ENCODE results near the gene FGF14. TPM values are rescaled to one million over a fixed set of nuclear protein-coding genes. Genes with fewer than 3 reads are reported as not detected.
"Not testable (repeated sequence)": the region's sequence is repeated elsewhere in the genome, so short reads cannot be mapped to it uniquely, and the experiment has no call there.

Gene FGF14
- total RNA-seq, 2 experiments from 2014 or later = not detected

GRCh38 chr13:102033386-102033785, 368.5 kb downstream of the FGF14 start:
- H3K27me3 Mint-ChIP-seq = no peaks in the 10 kb centered on the region
- H3K36me3 Mint-ChIP-seq = no peaks in the 10 kb centered on the region
- no peaks in the 10 kb centered on the region for H3K9me3 Mint-ChIP-seq
- H3K4me3 Mint-ChIP-seq = no peak overlapping the region
- H3K4me1 Mint-ChIP-seq = no peaks in the 10 kb centered on the region
- H3K27ac Mint-ChIP-seq = no peak overlapping the region
- no peak for DNase-seq

DNA sequence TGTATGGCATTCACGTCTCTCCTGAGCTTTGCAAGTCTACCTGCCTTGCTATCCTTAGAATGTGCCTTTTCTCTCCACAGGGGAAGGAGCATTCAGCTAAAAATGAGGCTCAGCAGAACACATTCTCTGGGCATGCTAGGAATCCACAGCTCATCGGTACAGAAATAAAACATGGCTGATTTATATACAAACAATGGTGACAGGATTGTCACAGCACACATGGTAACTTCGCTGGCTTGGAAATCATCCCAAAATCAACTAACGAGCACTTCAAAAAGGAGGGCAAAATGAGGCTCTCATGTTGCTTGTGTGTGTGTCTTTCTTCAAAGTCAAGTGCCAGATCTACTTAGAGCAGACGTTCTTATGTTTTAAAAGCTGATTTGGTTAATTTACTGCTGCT, 373.0 kb downstream of the FGF14 start:
- no peaks in the 10 kb centered on the region for H3K36me3 Mint-ChIP-seq
- H3K27me3 Mint-ChIP-seq = peaks cover 3% of the 10 kb centered on the region
- no peak for DNase-seq
- H3K9me3 Mint-ChIP-seq = no peaks in the 10 kb centered on the region
- H3K27ac Mint-ChIP-seq = no peak overlapping the region
- no peaks in the 10 kb centered on the region for H3K4me1 Mint-ChIP-seq
- H3K4me3 Mint-ChIP-seq = no peak overlapping the region

DNA sequence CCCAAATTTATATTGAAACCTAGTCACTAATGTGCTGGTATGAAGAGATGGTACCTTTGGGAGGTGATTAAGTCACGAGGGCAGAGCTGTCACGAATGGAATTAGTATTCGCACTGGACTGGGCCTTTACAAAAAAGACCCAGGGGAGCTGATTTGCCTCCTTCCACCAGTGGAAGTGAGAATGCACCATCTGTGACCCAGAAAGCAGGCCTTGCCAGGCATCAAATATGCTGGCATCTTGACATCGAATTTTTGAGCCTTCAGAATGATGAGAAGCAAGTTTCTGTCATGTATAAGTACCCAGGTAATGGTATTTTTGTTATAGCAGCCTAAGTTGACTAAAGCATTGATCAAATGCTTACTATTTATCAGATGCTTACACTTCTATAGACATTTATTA, 373.6 kb downstream of the FGF14 start:
- H3K4me3 Mint-ChIP-seq = no peak overlapping the region
- no peak overlapping the region for H3K27ac Mint-ChIP-seq
- DNase-seq = no peak
- no peaks in the 10 kb centered on the region for H3K36me3 Mint-ChIP-seq
- no peaks in the 10 kb centered on the region for H3K9me3 Mint-ChIP-seq
- H3K4me1 Mint-ChIP-seq = no peaks in the 10 kb centered on the region
- H3K27me3 Mint-ChIP-seq = peaks cover 3% of the 10 kb centered on the region

GRCh38 chr13:102021777-102022176, 380.1 kb downstream of the FGF14 start:
- Mint-ChIP-seq H3K27me3 (peaks cover 3% of the 10 kb centered on the region), H3K9me3 (peaks cover 14% of the 10 kb centered on the region), H3K4me1 (no peaks in the 10 kb centered on the region), H3K36me3 (no peaks in the 10 kb centered on the region), H3K27ac (no peak overlapping the region), H3K4me3 (no peak overlapping the region)
- DNase-seq = no peak

DNA sequence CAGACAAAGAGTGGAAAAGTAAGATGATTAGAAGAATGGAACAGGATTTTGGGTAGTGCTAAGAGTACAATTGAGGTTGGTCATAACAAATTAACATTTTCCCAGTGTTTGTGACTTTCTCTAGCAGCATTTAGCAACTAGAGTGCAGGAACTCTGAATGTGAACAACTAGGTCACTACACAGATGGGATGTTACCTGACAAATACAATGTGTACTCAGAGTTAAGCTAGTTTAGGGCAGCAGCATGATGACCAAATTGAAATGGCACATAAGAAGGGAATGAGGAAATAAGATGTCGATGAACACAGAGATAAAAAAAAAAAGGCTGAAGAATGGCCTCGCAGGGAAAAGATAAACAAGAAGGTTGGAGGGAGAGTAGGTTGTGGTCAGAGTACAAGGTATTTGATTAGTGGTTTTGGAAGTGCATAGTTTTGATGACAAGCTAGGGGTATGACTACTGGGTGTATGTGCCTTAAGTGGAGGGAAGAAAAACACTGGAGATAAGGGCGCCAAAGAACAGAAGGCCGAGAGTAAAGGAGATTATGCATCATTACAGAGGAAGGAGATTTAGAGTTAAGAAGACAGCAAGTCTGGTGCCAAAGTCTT, 381.1 kb downstream of the FGF14 start:
- Mint-ChIP-seq H3K4me1 (no peaks in the 10 kb centered on the region), H3K27ac (no peak overlapping the region), H3K4me3 (no peak overlapping the region), H3K27me3 (peaks cover under 1% of the 10 kb centered on the region), H3K9me3 (peaks cover 17% of the 10 kb centered on the region), H3K36me3 (no peaks in the 10 kb centered on the region)
- no peak for DNase-seq

DNA sequence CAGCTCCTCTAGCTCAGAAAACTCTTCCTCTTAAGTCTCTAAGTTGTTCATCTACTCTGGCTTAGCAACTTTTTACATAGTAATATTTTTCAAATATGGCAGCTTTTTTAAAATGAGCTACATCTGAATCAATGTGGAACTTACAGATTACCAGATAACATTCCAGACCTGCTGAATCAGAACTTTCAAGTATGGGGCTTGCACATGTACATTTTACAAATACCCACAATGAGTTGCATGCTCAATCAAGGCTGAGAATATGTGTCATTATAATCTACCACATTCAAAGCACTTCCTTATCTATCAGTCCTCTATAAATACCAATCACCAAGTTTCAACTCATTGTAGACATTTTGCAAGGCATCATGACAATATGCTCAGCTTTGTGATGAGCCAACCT, 383.1 kb downstream of the FGF14 start:
- no peaks in the 10 kb centered on the region for H3K27me3 Mint-ChIP-seq

DNA sequence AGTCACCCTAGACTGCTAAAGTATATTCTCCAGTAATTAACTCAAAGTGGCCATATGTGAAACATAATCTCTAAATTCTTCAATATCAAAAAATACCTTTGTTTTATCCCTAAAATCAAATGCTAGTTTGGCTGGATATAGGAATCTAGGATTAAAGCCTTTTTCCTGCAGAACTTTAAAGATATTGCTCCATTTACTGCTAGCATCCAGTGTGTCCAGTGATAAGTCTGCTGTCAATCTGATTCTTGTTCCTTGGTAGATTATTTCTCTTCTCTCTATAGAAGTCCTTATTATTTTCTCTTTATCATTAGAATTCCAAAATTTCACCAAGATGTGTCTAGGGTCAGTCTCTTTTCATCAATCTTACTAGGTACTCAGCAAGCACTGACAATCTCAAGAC, 384.6 kb downstream of the FGF14 start:
- no peak overlapping the region for H3K27ac Mint-ChIP-seq
- H3K9me3 Mint-ChIP-seq = peaks cover 18% of the 10 kb centered on the region
- no peaks in the 10 kb centered on the region for H3K36me3 Mint-ChIP-seq
- H3K4me1 Mint-ChIP-seq = no peaks in the 10 kb centered on the region
- no peak overlapping the region for H3K4me3 Mint-ChIP-seq
- no peaks in the 10 kb centered on the region for H3K27me3 Mint-ChIP-seq
- DNase-seq = no peak

More for the DNA sequence above, 383.1 kb downstream of the FGF14 start:
- Mint-ChIP-seq H3K36me3 (no peaks in the 10 kb centered on the region), H3K27ac (no peak overlapping the region), H3K9me3 (peaks cover 17% of the 10 kb centered on the region), H3K4me1 (no peaks in the 10 kb centered on the region), H3K4me3 (no peak overlapping the region)
- DNase-seq = no peak

GRCh38 chr13:102012299-102013293, 389.3 kb downstream of the FGF14 start:
- DNase-seq = no peak
- no peak overlapping the region for H3K4me3 Mint-ChIP-seq
- H3K27me3 Mint-ChIP-seq = no peaks in the 10 kb centered on the region
- H3K9me3 Mint-ChIP-seq = peaks cover 8% of the 10 kb centered on the region
- H3K36me3 Mint-ChIP-seq = no peaks in the 10 kb centered on the region
- no peaks in the 10 kb centered on the region for H3K4me1 Mint-ChIP-seq
- H3K27ac Mint-ChIP-seq = no peak overlapping the region

DNA sequence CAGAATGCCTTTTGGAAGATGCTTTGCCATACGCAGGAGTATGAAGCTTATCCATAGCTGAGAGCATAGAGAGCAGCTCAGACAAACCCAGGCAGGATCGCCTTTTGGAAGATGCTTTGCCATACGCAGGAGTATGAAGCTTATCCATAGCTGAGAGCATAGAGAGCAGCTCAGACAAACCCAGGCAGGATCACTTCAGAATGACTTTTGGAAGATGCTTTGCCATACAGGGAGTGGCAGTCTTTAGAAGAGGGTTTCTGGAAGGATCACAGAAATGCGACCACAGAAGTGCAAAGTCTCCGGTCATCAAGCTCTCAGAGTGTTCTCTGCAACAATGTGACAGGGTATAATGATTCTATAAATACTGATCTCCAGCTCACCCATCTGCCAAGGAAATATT, 390.4 kb downstream of the FGF14 start:
- DNase-seq, H3K9me3 Mint-ChIP-seq, H3K27ac Mint-ChIP-seq, H3K4me3 Mint-ChIP-seq, H3K27me3 Mint-ChIP-seq, H3K4me1 Mint-ChIP-seq, H3K36me3 Mint-ChIP-seq: not testable (repeated sequence)

DNA sequence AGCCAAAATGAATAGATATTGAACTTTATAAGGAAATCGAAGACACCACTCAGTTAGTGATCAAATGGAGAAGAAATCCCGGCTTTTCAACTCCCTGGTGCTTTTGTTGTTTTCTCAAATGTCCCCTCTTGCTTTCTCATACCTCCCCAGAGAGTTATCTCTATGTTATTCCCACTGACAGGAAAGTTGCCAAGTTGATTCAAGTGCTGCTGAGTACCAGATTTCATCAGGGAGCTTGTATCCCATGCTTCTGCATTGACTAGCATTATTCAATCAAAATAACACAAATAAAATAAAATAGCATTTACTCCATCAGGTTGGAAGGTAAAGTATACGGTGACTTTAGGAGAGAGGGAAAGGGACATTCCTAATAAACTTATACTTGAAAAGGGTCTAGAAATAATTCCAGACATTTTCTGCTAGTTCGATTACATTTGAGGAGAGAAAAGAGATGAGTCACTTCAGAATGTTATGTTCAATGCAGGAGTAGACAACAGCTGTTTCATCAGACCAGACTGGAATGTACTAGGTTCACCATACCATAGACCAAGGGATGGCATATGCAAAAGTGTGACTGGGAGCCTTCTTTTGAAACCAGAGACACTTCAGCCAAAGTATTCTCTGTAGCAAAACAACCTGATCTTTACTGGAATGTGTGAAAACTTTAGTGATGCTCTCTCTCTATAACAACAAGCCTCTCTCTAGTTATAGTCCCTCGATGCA, 397.8 kb downstream of the FGF14 start:
- no peaks in the 10 kb centered on the region for H3K36me3 Mint-ChIP-seq
- no peak overlapping the region for H3K4me3 Mint-ChIP-seq
- H3K9me3 Mint-ChIP-seq = no peaks in the 10 kb centered on the region
- no peak for DNase-seq
- H3K27ac Mint-ChIP-seq = no peak overlapping the region
- no peaks in the 10 kb centered on the region for H3K4me1 Mint-ChIP-seq
- H3K27me3 Mint-ChIP-seq = no peaks in the 10 kb centered on the region

- no peak for DNase-seq
- H3K9me3 Mint-ChIP-seq = no peaks in the 10 kb centered on the region
These were observed 399.6 kb downstream of the FGF14 start for GRCh38 chr13:102002287-102002686.

DNA sequence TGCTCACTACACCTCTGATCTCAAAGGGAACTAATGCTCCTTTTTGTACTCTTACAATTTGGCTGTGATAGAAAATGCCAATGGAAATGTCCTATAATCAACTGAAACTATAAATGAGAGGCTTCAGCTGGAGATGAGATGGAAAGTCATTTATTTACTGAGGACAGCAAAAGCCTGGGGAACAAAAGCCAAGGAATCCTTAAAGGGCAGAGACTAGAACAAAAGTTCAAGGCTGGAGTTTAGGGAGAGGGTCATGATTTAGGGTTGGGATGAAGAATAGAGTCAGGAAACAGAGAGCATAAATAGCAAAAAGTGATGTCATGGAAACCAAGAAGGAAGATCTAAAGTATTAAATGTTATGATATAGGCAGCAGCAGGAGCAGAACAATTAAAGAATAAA, 401.1 kb downstream of the FGF14 start:
- H3K9me3 Mint-ChIP-seq = no peaks in the 10 kb centered on the region
- H3K4me3 Mint-ChIP-seq = no peak overlapping the region
- no peaks in the 10 kb centered on the region for H3K4me1 Mint-ChIP-seq
- no peaks in the 10 kb centered on the region for H3K27me3 Mint-ChIP-seq
- no peak overlapping the region for H3K27ac Mint-ChIP-seq
- no peak for DNase-seq
- H3K36me3 Mint-ChIP-seq = no peaks in the 10 kb centered on the region

More at GRCh38 chr13:102002287-102002686, 399.6 kb downstream of the FGF14 start:
- Mint-ChIP-seq H3K27me3 (no peaks in the 10 kb centered on the region), H3K36me3 (no peaks in the 10 kb centered on the region), H3K4me3 (no peak overlapping the region), H3K4me1 (no peaks in the 10 kb centered on the region), H3K27ac (no peak overlapping the region)

DNA sequence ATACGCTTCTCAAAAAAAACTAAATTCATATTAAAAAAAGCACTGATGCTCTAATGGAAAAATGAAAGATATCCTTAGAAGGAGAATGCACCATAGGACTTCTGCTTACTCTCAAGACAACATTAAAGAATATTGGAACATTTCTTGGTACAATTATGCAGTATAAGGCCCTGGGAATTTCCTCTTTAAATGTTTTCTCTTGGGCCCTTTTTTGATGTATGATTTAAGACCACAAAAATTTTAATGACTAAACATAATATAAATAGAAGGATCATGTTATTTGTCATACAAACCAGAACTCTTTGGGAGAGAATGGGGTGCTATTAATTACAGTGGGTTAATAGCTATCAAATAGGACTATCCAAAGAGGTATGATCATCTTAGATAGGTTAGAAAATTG, 403.7 kb downstream of the FGF14 start:
- H3K27me3 Mint-ChIP-seq = no peaks in the 10 kb centered on the region
- no peak overlapping the region for H3K27ac Mint-ChIP-seq
- no peaks in the 10 kb centered on the region for H3K36me3 Mint-ChIP-seq
- H3K4me3 Mint-ChIP-seq = no peak overlapping the region
- H3K4me1 Mint-ChIP-seq = no peaks in the 10 kb centered on the region
- no peak for DNase-seq
- no peaks in the 10 kb centered on the region for H3K9me3 Mint-ChIP-seq

GRCh38 chr13:101996954-101997353, 404.9 kb downstream of the FGF14 start:
- H3K4me3 Mint-ChIP-seq = no peak overlapping the region
- H3K4me1 Mint-ChIP-seq = no peaks in the 10 kb centered on the region

GRCh38 chr13:101989798-101990350, 412.0 kb downstream of the FGF14 start:
- peaks cover 7% of the 10 kb centered on the region for H3K9me3 Mint-ChIP-seq
- H3K4me3 Mint-ChIP-seq = no peak overlapping the region
- no peaks in the 10 kb centered on the region for H3K4me1 Mint-ChIP-seq
- H3K36me3 Mint-ChIP-seq = no peaks in the 10 kb centered on the region
- no peaks in the 10 kb centered on the region for H3K27me3 Mint-ChIP-seq
- DNase-seq = no peak
- H3K27ac Mint-ChIP-seq = no peak overlapping the region

More at GRCh38 chr13:101996954-101997353, 404.9 kb downstream of the FGF14 start:
- DNase-seq = no peak
- Mint-ChIP-seq H3K27ac (no peak overlapping the region), H3K9me3 (no peaks in the 10 kb centered on the region), H3K36me3 (no peaks in the 10 kb centered on the region), H3K27me3 (no peaks in the 10 kb centered on the region)
